Adipose tissue (tissue), 3 donors: ENCODE results near the gene FBXL20. TPM values are rescaled to one million over a fixed set of nuclear protein-coding genes. Genes with fewer than 3 reads are reported as not detected.
"Not testable (repeated sequence)": the region's sequence is repeated elsewhere in the genome, so short reads cannot be mapped to it uniquely, and the experiment has no call there.

Experiments used
- H3K27ac ChIP-seq: one replicate; pipeline ENCODE4 v1.5.1; 2013; ENCODE audit warnings: low read depth, low read length
- WGBS, 3 donors: extraction: QIAGEN DNeasy Blood & Tissue Kit; methylation state at CpG; one replicate each; pipeline ENCODE4 v1.1.7; 2013; 5-methylcytosine and 5-hydroxymethylcytosine counted together
- polyA plus RNA-seq, 3 donors: library from polyadenylated mRNA; stranded (reverse); fragments of 200-250 nt; gene quantifications; one replicate each; pipeline ENCODE4 v1.2.3, GENCODE V29; 2013
- donor health status: healthy with polysubstance abuse.
- donor health status: Bipolar disorder and iron deficiency.
- donor health status: healthy.

The FBXL20 gene
- polyA plus RNA-seq, 3 donors: 2.3 to 4.5 (median 3.5) TPM

DNA sequence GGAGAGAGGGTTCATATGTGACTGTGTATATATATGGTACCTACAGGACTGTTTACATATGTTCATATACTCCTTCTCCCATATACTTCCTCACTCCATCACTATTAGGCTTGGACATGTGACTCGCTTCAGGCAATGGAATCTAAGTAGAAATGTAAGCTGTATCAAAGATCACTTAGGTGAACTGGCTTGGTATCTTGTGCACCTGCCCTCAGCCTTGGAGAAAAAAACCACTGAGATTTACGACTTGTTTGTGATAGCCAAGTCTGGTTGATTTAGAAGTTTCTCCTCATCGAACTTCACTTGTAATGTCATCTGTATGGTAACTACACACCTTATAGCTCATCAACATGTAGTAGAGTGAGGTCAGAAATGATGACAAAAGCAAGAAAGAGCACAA is 59.9 kb downstream of the FBXL20 start:
- WGBS, 3 donors: 83 to 92% (median 85%) methylated on average over 3 of the region's 3 CpGs

DNA sequence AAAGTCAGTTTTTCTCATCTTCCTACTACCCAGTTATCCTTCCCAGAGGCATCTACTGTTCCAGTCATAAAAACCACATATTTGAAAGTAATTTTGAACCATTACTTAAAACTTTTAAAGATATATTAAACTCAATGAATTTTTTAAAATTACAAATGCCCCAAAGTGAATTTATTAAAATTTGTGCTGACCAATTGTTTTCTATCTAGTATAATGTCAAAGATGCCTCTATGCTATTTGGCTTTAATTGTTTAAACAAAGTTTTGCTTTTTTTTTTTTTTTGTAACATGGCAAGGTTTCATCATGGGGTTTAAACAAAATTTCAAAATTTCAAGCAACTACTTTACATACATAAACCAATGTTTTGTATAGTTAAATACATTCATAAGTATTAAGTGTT is 60.7 kb downstream of the FBXL20 start:
- no peak overlapping the region for H3K27ac ChIP-seq

More for the DNA sequence above, 59.9 kb downstream of the FBXL20 start:
- H3K27ac ChIP-seq: no peak overlapping the region

DNA sequence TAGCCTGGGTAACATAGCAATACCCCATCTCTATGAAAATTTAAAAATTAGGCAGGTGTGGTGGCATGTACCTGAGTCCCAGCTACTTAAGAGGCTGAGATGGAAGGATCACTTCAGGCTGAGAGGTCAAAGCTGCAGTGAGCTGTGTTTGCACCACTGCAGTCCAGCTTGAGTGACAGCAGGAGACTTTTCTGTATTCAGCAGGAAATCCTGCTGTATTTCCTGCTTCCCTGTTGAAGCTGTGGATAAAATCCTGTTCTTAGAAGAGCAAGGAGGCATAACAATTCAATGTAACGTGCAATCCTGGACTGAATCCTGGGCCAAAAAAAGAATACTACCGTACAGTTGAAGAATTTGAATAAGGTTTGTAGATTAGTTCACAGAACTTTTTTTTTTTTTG is 62.2 kb downstream of the FBXL20 start:
- WGBS, 3 donors: 45 to 80% (median 53%) methylated on average over 2 of the region's 2 CpGs
- H3K27ac ChIP-seq: no peak overlapping the region

DNA sequence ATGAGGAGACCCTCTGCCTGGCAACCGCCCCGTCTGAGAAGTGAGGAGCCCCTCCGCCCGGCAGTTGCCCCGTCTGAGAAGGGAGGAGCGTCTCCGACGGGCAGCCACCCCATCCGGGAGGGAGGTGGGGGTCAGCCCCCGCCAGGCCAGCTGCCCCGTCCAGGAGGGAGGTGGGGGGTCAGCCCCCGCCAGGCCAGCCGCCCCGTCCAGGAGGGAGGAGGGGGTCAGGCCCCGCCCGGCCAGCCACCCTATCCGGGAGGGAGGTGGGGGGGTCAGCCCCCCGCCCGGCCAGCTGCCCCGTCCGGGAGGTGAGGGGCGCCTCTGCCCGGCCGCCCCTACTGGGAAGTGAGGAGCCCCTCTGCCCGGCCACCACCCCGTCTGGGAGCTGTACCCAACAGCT is 63.8 kb downstream of the FBXL20 start:
- WGBS, 3 donors: 87 to 94% (median 92%) methylated on average over 15 to 26 of the region's 26 CpGs
- not testable (repeated sequence) for H3K27ac ChIP-seq

DNA sequence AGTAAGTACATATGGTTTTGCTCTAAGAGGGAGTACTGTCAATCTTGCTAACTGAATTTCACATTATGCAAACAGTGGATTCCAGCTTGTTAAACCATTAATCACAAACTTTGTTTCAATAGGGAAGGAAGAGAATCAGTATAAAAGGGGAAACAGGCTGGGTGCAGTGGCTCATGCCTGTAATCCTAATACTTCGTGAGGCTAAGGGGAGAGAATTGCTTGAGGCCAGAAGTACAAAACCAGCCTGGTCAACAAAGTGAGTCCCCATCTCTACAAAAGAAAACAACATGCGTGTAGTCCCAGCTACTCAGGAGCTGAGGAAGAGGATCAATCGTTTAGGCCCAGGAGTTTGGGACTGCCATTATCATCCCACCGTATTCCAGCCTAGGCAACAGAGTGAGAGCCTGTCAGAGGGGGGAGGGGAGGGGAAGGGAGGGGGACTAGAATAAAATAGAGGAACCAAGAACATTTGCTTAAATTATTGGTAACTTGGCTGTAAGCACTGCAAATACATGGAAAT is 65.7 kb downstream of the FBXL20 start:
- H3K27ac ChIP-seq: no peak overlapping the region
- WGBS, 3 donors: 43 to 92% (median 49%) methylated on average over 4 of the region's 4 CpGs

DNA sequence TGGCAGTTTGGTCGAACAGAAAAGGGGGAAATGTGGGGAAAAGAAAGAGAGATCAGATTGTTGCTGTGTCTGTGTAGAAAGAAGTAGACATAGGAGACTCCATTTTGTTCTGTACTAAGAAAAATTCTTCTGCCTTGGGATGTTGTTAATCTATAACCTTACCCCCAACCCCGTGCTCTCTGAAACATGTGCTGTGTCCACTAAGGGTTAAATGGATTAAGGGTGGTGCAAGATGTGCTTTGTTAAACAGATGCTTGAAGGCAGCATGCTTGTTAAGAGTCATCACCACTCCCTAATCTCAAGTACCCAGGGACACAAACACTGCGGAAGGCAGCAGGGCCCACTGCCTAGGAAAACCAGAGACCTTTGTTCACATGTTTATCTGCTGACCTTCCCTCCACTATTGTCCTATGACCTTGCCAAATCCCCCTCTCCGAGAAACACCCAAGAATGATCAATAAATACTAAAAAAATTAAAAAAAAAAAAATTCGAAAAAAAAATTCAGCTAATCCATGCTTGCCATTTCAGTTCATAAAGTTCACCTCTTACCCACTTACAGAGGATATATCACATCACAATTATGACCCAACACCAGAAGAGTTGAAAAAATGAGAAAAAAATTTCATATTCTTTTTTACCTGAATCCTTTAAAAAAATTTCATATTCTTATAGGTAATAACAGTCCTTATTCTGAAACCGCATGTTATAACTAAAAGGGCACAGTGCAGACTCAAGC is 67.2 kb downstream of the FBXL20 start:
- WGBS, 3 donors: 74 to 81% (median 81%) methylated on average over 5 to 6 of the region's 6 CpGs
- not testable (repeated sequence) for H3K27ac ChIP-seq

DNA sequence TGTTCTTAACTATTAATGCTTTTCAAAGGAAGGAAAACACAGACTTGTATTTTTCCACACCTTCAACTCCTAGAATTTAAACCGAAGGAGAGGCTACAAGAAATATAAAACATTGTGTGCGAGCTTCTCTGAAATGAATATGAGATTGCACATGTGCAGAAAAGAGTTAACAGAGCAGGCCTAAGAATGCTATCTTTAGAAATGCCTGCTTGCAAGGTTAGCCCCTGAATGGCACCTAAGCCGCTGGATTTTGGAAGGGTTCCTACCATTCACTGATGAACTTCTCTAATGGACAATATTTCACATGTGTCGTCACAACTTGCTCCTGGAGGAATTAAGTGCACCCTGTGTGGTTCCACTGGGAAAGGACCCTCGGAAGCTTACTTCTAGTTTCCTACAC is 69.3 kb downstream of the FBXL20 start:
- 80 to 88% (median 83%) methylated on average over 5 of the region's 5 CpGs for WGBS, 3 donors
- H3K27ac ChIP-seq: no peak overlapping the region

DNA sequence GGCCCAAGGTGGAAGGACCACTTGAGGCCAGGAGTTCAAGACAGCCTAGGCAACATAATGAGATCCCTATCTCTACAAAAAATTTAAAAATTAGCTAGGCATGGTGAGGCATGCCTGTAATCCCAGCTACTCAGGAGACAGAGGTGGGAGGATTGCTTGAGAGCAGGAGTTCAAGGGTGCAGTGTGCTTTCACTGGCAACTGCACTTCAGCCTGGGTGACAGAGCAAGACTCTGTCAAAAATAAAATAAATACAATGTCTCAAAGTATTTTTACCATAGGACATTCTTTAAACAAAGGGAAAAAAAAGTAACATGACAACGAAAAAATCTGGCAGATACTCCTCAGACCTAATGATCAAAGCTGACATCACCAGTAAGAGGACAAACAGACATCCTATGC is 72.6 kb downstream of the FBXL20 start:
- H3K27ac ChIP-seq: no peak overlapping the region
- 59 to 72% (median 71%) methylated on average over 1 of the region's 1 CpG for WGBS, 3 donors

DNA sequence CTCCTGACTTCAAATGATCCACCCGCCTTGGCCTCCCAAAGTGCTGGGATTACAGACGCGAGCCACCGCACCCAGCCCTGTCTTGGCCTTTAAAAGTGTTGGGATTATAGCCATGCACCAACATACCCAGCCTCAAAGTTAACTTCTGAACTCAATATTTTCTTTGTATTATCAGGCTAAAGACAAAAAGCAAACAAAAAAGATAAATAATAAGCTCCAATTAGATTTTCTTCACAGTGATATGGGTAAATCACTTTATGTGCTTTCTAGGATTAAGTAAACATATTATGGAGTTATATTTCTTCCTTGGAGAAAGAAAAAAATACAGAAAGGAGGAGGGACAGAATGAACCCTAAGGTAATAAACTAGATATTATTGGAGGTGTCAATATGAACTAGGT is 74.3 kb downstream of the FBXL20 start:
- H3K27ac ChIP-seq: no peak overlapping the region
- WGBS, 3 donors: 49 to 87% (median 84%) methylated on average over 4 of the region's 4 CpGs

DNA sequence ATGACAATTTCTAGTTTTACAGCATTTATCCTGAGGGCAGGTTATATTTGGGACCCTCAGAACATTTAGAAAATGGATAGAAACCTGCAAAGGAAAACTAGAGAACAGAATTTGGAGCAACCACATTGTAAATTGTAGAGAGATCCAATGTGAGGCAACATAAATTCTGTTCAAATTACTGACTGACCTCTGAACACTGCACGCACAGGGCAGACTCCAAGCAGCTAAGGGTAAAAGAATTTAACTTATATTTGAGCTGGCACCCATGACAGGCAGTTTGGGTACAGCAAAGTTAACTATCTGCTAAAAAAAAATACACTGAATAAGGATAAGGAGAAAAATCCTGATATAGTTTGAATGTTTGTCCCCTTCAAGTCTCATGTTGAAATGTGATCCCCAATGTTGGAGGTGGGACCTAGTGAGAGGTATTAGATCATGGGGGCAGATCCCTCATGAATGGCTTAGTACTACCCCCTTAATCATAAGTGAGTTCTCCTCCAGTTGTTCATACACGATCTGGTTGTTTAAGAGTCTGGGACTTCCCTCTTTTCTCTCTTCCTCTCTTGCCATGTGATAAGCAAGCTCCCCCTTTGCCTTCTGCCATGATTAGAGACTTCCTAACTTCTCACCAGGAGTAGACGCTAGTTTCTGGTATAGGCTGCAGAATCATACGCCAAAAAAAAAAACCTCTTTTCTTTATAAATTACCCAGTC is 75.7 kb downstream of the FBXL20 start:
- H3K27ac ChIP-seq: no peak overlapping the region
- 64 to 96% (median 69%) methylated on average over 4 of the region's 4 CpGs for WGBS, 3 donors

DNA sequence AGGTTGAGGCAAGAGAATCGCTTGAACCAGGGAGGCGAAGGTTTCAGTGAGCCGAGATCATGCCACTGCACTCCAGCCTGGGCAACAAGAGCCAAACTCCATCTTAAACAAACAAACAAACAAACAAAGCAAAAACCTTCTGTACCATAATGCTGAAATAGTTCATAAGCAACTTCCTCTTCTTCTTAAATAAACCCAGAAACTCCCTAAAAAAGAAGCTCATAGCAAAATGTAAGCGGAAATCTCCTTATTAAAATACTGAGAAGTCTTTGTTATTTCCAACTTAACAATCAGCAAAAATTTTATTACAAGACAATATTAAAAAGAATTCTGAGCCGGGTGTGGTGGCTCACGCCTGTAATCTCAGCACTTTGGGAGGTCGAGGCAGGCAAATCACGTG is 82.8 kb downstream of the FBXL20 start:
- WGBS, 3 donors: 88 to 96% (median 94%) methylated on average over 8 of the region's 8 CpGs
- no peak overlapping the region for H3K27ac ChIP-seq

DNA sequence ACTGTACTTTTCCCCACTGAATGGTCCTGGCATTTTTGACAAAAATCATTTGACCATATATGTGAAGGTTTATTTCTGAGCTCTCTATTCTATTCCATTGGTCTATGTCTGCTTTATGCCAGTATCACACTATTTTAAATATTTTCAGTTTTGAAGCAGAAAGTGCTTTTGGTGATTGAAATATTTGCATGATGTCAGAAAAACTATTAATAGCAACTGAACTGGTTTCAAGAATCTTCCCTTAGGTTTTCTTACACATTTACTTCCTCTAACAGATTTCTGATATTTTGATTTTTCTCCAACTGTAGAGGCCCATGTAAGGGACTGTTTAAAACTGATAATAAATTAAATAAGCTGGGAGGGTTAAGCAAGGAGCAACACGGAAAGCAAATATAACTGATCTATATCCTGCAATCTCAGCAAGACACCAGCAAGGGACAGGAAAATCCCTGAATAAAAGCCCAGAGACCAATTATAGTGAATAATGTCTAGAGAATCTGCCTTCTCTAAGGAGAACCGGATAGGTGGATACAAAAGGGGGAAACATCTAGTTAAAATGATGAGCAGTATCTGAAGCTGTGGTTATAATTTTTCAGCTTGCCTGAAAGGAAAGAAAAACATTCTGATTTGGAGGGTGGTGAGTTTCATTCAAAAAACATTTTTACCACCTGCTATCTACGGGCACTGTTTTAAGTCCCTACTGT is 94.8 kb downstream of the FBXL20 start:
- 55 to 62% (median 59%) methylated on average over 3 of the region's 3 CpGs for WGBS, 3 donors
- no peak overlapping the region for H3K27ac ChIP-seq

DNA sequence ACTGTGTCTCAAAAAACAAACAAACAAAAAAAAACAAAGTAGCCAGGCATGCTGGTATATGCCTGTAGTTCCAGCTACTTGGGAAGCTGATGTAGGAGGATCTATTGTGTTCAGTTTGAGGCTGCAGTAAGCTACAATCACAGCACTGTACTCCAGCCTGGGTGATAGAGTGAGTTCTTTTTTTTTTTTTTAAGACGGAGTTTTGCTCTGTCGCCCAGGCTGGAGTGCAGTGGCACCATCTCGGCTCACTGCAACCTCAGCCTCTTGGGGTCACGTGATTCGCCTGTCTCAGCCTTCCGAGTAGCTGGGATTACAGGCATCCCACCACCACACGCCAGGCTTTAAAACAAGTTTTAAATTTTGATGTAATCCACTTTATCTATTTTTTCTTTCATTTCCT is 95.4 kb downstream of the FBXL20 start:
- WGBS, 3 donors: 76 to 85% (median 76%) methylated on average over 7 of the region's 7 CpGs
- no peak overlapping the region for H3K27ac ChIP-seq

DNA sequence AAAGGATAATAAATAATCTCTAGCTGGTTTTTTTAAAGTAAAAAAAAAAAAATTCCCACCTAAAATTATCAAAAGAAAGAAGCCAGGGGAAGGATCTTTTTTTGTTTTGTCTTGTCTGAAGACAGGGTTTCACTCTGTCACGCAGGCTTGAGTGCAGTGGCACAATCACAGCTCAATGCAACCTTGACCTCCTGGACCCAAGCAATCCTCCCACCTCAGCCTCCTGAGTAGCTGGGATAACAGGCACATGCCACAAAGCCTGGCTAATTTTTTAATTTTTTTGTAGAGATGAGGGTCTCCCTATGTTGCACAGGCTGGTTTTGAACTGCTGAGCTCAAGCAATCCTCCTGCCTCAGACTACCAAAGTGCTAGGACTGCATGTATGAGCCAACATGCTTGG is 97.2 kb downstream of the FBXL20 start:
- no peak overlapping the region for H3K27ac ChIP-seq
- WGBS, 3 donors: 73 to 100% (median 96%) methylated on average over 1 of the region's 1 CpG

DNA sequence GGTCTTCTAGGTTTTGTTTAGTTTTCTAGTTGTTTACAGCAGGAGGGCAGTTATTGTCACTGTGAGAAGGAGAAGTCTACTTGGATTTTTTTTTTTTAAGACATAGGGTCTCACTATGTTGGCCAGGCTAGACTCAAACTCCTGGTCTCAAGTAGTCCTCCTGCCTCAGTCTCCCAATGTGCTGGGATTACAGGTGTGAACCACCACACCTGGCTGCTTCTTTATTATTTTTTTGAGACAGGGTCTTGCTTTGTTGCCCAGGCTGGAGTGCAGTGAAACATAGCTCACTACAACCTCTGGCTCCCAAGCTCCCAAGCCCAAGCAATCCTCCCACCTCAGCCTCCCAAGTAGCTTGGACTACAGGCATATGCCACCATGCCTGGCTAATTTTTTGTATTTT is 107.4 kb downstream of the FBXL20 start:
- H3K27ac ChIP-seq: no peak overlapping the region

DNA sequence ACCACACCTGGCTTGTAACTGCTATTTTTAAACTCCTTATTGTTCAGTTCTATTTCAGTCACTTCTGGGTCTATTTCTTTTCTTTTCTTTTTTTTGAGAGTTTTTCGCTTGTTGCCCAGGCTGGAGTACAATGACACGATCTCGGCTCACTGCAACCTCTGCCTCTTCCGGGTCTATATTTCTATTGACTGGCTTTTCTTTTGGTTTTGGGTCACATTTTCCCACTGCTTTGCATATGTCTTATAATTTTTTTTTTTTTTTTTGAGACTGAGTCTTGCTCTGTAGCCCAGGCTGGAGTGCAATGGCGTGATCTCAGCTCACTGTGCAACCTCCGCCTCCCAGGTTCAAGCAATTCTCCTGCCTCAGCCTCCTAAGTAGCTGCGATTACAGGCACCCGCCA is 108.9 kb downstream of the FBXL20 start:
- not testable (repeated sequence) for H3K27ac ChIP-seq
- WGBS, 3 donors: 94 to 99% (median 98%) methylated on average over 8 of the region's 8 CpGs

DNA sequence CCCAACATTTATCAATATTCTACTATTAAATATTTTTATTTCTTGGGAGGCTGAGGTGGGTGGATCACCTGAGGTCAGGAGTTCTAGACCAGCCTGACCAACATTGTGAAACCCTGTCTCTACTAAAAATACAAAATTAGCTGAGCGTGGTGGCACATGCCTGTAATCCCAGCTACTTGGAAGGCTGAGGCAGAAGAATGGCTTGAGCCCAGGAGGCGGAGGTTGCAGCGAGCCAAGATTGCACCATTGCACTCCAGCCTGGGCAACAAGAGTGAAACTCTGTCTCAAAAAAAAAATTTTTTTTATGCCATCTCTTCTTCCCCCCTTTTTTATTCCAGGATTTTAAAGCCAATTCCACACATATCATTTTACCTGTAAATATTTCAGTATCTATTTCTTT is 114.9 kb downstream of the FBXL20 start:
- 67 to 96% (median 69%) methylated on average over 3 of the region's 3 CpGs for WGBS, 3 donors
- not testable (repeated sequence) for H3K27ac ChIP-seq

DNA sequence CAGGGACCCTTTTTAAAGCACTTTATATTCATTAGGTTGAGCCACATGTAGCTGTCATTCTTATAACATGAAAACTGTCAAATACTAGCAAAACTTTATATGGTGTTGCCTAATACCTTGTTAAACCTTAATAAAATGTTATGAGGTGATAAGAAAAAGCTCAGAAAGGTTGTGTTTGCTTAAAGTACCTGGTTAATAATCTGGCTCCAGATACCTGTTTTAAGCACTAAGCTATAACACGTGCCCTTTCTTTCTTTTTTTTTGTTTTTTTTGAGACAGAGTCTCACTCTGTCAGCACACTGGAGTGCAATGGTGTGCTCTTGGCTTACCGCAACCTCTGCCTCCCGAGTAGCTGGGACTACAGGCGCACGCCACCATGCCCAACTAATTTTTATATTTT is 116.7 kb downstream of the FBXL20 start:
- H3K27ac ChIP-seq: no peak overlapping the region
- 88 to 98% (median 96%) methylated on average over 5 of the region's 5 CpGs for WGBS, 3 donors

DNA sequence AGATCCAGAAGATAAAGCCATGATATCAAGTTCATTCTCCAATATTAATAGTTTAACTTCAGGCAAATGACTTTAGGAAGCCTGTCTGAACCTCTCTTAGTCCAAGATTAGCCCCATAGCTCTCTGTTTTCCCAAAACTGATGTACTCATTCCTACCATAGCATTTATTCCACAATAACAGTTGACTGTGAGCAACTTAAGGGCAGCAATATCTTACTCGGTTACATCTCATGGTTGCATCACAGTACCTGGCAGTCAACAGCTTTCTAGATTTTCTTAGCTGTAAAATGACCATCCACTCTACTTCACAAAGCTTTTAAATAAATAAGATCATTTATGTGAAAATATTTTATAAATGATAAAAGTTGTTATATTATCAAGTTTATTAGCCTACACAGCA is 117.5 kb downstream of the FBXL20 start:
- 60 to 93% (median 69%) methylated on average over 1 of the region's 1 CpG for WGBS, 3 donors

More for the DNA sequence above, 117.5 kb downstream of the FBXL20 start:
- no peak overlapping the region for H3K27ac ChIP-seq
